Karpas-422 (cell line): ENCODE results near the gene EVC. TPM values are rescaled to one million over a fixed set of nuclear protein-coding genes. Genes with fewer than 3 reads are reported as not detected.

Experiments
- DNase-seq: peaks from one replicate; pipeline ENCODE4 v3.0.0-alpha.2; 2015
- H2AFZ ChIP-seq: fragments of 200-600 bp; sonication (generic); 2 replicates; pipeline ENCODE4 v1.6.1; 2014; ENCODE audit warnings: antibody characterized with exemption, low read length, mixed read lengths
- H3K27ac ChIP-seq: fragments of 200-600 bp; sonication (generic); 2 replicates; pipeline ENCODE4 v1.5.1; 2014; ENCODE audit warnings: mild to moderate bottlenecking, low read length, moderate library complexity
- H3K27me3 ChIP-seq: fragments of 200-600 bp; sonication (generic); 2 replicates; pipeline ENCODE4 v1.6.1; 2014; ENCODE audit warnings: low read length, mixed read lengths
- H3K36me3 ChIP-seq: fragments of 200-600 bp; sonication (generic); 2 replicates; pipeline ENCODE4 v1.6.1; 2014; ENCODE audit warnings: low read length, mixed read lengths; ENCODE audit not compliant: insufficient read depth
- H3K4me1 ChIP-seq: fragments of 200-600 bp; sonication (generic); 2 replicates; pipeline ENCODE4 v1.6.1; 2014; ENCODE audit warnings: mild to moderate bottlenecking, low read length, mixed read lengths
- H3K4me2 ChIP-seq: fragments of 200-600 bp; sonication (generic); 2 replicates; pipeline ENCODE4 v1.6.1; 2014; ENCODE audit warnings: low read length, low read depth, mild to moderate bottlenecking; ENCODE audit not compliant: poor library complexity, severe bottlenecking
- H3K4me3 ChIP-seq: fragments of 200-600 bp; sonication (generic); 2 replicates; pipeline ENCODE4 v1.5.1; 2014; ENCODE audit warnings: mild to moderate bottlenecking, antibody characterized with exemption, low read length, mixed read lengths
- H3K79me2 ChIP-seq: fragments of 200-600 bp; sonication (generic); 2 replicates; pipeline ENCODE4 v1.6.1; 2014; ENCODE audit warnings: mild to moderate bottlenecking, low read length, mixed read lengths
- H3K9ac ChIP-seq: fragments of 200-600 bp; sonication (generic); 2 replicates; pipeline ENCODE4 v1.6.0; 2014; ENCODE audit warnings: low read length
- H3K9me2 ChIP-seq: fragments of 200-600 bp; sonication (generic), shearing (Covaris generic); replicated peaks from 2 replicates; pipeline ENCODE4 v1.6.0; 2014; ENCODE audit warnings: mild to moderate bottlenecking, low read length, moderate library complexity; ENCODE audit not compliant: insufficient read depth
- H3K9me3 ChIP-seq: fragments of 300-700, 200-600 bp; sonication (generic); 2 replicates; pipeline ENCODE4 v1.6.1; 2014; ENCODE audit warnings: low read length, mixed read lengths
- H4K20me1 ChIP-seq: fragments of 200-600 bp; sonication (generic); 2 replicates; pipeline ENCODE4 v1.6.1; 2014; ENCODE audit warnings: mild to moderate bottlenecking, antibody characterized with exemption, low read length, low read depth; ENCODE audit not compliant: insufficient read depth
- total RNA-seq: library from RNA; depleted of rRNA; stranded (reverse); fragments of >200 nt; shearing (Covaris generic); gene quantifications from 2 replicates; pipeline ENCODE4 v1.2.3, GENCODE V29; 2014; ENCODE audit warnings: low replicate concordance

Gene EVC
- total RNA-seq, 1 experiment from 2014 or later = not detected

- Histone ChIP-seq H3K79me2 (no peaks in the 10 kb centered on the region), H3K9me2 (no peaks in the 10 kb centered on the region), H3K27ac (no peak overlapping the region), H3K4me3 (no peak overlapping the region), H4K20me1 (no peaks in the 10 kb centered on the region), H3K27me3 (no peaks in the 10 kb centered on the region), H3K4me2 (no peak overlapping the region), H3K9me3 (no peaks in the 10 kb centered on the region), H3K4me1 (no peaks in the 10 kb centered on the region), H3K36me3 (no peaks in the 10 kb centered on the region), H2AFZ (no peak overlapping the region), H3K9ac (no peak overlapping the region)
- DNase-seq = no peak
Observed at GRCh38 chr4:5686338-5686737, 24.7 kb upstream of the EVC start.

- Histone ChIP-seq H3K27ac (no peak overlapping the region), H3K9me3 (no peaks in the 10 kb centered on the region), H4K20me1 (no peaks in the 10 kb centered on the region), H3K4me3 (no peak overlapping the region), H3K9ac (no peak overlapping the region), H3K9me2 (no peaks in the 10 kb centered on the region), H3K4me1 (no peaks in the 10 kb centered on the region), H3K4me2 (no peak overlapping the region), H2AFZ (no peak overlapping the region), H3K36me3 (no peaks in the 10 kb centered on the region), H3K79me2 (no peaks in the 10 kb centered on the region), H3K27me3 (no peaks in the 10 kb centered on the region)
- DNase-seq = no peak
Observed at GRCh38 chr4:5689065-5689464, 21.9 kb upstream of the EVC start.

DNA sequence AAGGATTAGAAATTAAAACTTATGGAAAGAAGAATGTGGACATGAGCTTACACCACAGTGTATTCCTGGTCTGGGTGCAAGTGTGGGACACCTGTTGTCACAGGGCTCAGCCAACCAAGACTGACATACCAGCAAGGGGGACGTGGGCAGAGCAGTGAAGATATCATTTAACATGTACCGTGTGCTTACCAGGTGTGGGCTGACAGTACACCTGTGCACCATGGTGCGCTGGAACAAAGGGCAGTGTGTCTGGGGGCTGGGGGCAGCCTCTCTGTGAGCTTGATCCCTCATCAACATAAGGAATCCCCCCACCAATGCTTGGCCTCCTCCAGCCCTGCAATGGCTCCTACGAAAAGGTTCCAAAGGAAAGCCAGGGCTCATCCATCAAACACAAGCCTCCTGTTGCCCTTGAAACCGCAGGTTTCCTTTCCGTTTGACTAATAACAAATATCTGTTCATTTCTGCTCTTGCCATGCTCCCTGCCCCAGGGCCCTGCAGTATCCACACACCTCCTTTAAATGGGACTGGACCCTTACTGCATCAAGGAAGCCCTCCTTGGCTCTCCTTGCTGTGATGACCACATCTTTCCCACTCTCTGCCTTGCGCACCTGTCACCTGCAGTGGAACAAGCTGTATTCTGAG, 19.4 kb upstream of the EVC start:
- no peak overlapping the region for H3K9ac ChIP-seq
- no peak for DNase-seq
- no peaks in the 10 kb centered on the region for H3K36me3 ChIP-seq
- H2AFZ ChIP-seq = no peak overlapping the region
- H3K9me3 ChIP-seq = no peaks in the 10 kb centered on the region
- H3K9me2 ChIP-seq = no peaks in the 10 kb centered on the region
- no peak overlapping the region for H3K4me2 ChIP-seq
- H3K79me2 ChIP-seq = no peaks in the 10 kb centered on the region
- no peaks in the 10 kb centered on the region for H3K27me3 ChIP-seq
- no peaks in the 10 kb centered on the region for H4K20me1 ChIP-seq
- no peak overlapping the region for H3K27ac ChIP-seq
- H3K4me3 ChIP-seq = no peak overlapping the region
- H3K4me1 ChIP-seq = no peaks in the 10 kb centered on the region

- Histone ChIP-seq H3K27ac (no peak overlapping the region), H3K79me2 (no peaks in the 10 kb centered on the region), H3K4me2 (no peak overlapping the region), H3K9me2 (no peaks in the 10 kb centered on the region), H3K9me3 (no peaks in the 10 kb centered on the region), H3K4me3 (no peak overlapping the region), H4K20me1 (no peaks in the 10 kb centered on the region), H3K36me3 (no peaks in the 10 kb centered on the region), H3K9ac (no peak overlapping the region), H3K4me1 (no peaks in the 10 kb centered on the region), H3K27me3 (no peaks in the 10 kb centered on the region), H2AFZ (no peak overlapping the region)
- no peak for DNase-seq
Observed at GRCh38 chr4:5693871-5694270, 17.1 kb upstream of the EVC start.

- no peaks in the 10 kb centered on the region for H3K36me3 ChIP-seq
- H3K4me2 ChIP-seq = no peak overlapping the region
- no peaks in the 10 kb centered on the region for H3K9me2 ChIP-seq
- no peaks in the 10 kb centered on the region for H3K27me3 ChIP-seq
- no peak overlapping the region for H3K4me3 ChIP-seq
- H3K4me1 ChIP-seq = no peaks in the 10 kb centered on the region
- no peak overlapping the region for H3K9ac ChIP-seq
- no peak for DNase-seq
- no peaks in the 10 kb centered on the region for H3K79me2 ChIP-seq
- H3K27ac ChIP-seq = no peak overlapping the region
- no peak overlapping the region for H2AFZ ChIP-seq
- no peaks in the 10 kb centered on the region for H4K20me1 ChIP-seq
- H3K9me3 ChIP-seq = no peaks in the 10 kb centered on the region
Observed at GRCh38 chr4:5696341-5696740, 14.7 kb upstream of the EVC start.

GRCh38 chr4:5700459-5700858, 10.5 kb upstream of the EVC start:
- DNase-seq = no peak
- Histone ChIP-seq H3K79me2 (no peaks in the 10 kb centered on the region), H3K27ac (no peak overlapping the region), H2AFZ (no peak overlapping the region), H3K4me3 (no peak overlapping the region), H4K20me1 (no peaks in the 10 kb centered on the region), H3K9me2 (no peaks in the 10 kb centered on the region), H3K27me3 (no peaks in the 10 kb centered on the region), H3K4me1 (no peaks in the 10 kb centered on the region), H3K9me3 (no peaks in the 10 kb centered on the region), H3K36me3 (no peaks in the 10 kb centered on the region), H3K4me2 (no peak overlapping the region), H3K9ac (no peak overlapping the region)

- Histone ChIP-seq H2AFZ (no peak overlapping the region), H3K36me3 (no peaks in the 10 kb centered on the region), H3K4me3 (no peak overlapping the region), H3K9ac (no peak overlapping the region), H3K27ac (no peak overlapping the region), H3K4me2 (no peak overlapping the region), H3K4me1 (no peaks in the 10 kb centered on the region), H4K20me1 (no peaks in the 10 kb centered on the region), H3K9me2 (no peaks in the 10 kb centered on the region), H3K79me2 (no peaks in the 10 kb centered on the region), H3K27me3 (no peaks in the 10 kb centered on the region), H3K9me3 (no peaks in the 10 kb centered on the region)
- DNase-seq = no peak
Observed at GRCh38 chr4:5701971-5702370, 9.0 kb upstream of the EVC start.

GRCh38 chr4:5703831-5704230, 7.2 kb upstream of the EVC start:
- Histone ChIP-seq H3K9me2 (no peaks in the 10 kb centered on the region), H3K4me3 (no peak overlapping the region), H3K4me2 (no peak overlapping the region), H3K9me3 (no peaks in the 10 kb centered on the region), H3K9ac (no peak overlapping the region), H2AFZ (no peak overlapping the region), H3K27ac (no peak overlapping the region), H3K36me3 (no peaks in the 10 kb centered on the region), H3K4me1 (peaks cover 8% of the 10 kb centered on the region; the same call in 1 of the 2 replicates), H3K27me3 (no peaks in the 10 kb centered on the region), H4K20me1 (no peaks in the 10 kb centered on the region), H3K79me2 (no peaks in the 10 kb centered on the region)
- DNase-seq = no peak

GRCh38 chr4:5704276-5704675, 6.7 kb upstream of the EVC start:
- Histone ChIP-seq H3K36me3 (no peaks in the 10 kb centered on the region), H3K9me2 (no peaks in the 10 kb centered on the region), H3K27ac (no peak overlapping the region), H3K4me1 (peaks cover 8% of the 10 kb centered on the region; the same call in 1 of the 2 replicates), H2AFZ (no peak overlapping the region), H3K9me3 (no peaks in the 10 kb centered on the region), H3K9ac (no peak overlapping the region), H3K4me2 (no peak overlapping the region), H3K4me3 (no peak overlapping the region), H3K79me2 (no peaks in the 10 kb centered on the region), H4K20me1 (no peaks in the 10 kb centered on the region), H3K27me3 (no peaks in the 10 kb centered on the region)
- DNase-seq = no peak
